GM18502 (cell line): Measurements from ENCODE around the gene FMNL1.

Experiments
- ATAC-seq: cut with Tn5 transposase; IDR thresholded peaks from one replicate; pipeline ENCODE4 v1.9.1; 2021; ENCODE audit warnings: mild to moderate bottlenecking; ENCODE audit not compliant: unreplicated experiment, poor library complexity

FMNL1 gene

DNA sequence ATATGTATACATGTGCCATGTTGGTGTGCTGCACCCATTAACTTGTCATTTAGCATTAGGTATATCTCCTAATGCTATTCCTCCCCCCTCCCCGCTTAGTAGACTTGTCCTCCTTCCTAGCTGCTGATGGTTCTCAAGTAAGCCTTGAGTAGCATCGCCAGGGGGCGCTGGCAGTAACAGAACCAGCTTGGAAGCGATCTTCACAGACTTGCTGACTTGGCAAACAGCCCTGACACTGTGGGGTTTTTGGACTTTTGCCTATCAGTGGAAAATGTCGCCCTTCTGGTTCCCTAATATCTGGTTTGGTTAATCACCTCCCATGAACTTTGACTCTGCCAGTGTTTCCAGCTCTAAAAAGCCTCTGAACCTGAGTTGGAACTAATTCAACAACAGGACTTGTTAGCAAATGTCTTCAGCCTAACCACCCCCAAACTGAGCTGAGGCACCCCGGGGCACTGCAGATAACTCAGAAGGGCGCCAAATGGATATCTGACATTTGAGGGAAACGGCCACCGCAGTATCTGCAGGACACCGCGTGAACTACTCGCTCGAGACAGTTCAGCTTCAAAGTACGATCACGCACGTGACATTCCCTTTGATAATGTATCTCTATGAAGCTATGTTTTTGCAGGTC, 55.6 kb downstream of the FMNL1 start:
- ATAC-seq: no peak

DNA sequence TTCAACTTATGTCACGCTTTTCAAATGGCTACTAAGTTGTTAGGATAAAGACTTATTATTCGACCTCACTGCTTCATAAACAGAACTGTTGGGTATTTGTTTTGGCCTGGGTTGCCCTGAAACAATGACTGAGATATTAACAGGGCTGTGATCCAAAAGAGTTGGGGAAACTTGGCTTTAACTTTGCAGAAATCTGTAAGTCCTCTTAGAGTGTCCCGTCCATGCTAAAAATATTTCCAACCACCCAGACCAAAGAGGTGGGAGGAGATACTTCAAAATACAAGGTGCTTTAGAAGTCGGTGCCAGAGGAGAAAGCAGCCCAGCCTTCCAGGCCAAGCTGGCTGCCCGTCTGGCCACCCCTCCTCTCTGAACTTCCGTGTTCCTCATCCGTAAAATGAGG, 56.3 kb downstream of the FMNL1 start:
- no peak for ATAC-seq

DNA sequence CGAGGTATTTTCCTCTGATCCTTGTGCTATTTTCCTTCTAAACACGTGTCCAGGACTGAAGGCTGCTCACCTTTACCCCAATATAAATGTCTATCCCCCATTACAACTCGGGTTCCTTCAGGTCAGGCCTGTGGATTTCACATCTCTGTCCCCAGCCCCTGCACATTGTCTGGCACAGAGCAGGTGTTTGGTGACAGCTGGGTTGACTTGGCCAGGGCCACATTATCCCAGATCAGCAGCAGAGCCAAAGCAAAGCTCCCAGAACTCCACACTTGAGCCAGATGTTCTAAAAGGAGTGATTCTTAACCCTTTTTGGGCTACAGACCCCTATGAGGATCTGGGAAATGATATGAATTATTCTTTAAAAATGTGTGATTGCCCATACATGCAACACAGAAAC, 58.2 kb downstream of the FMNL1 start:
- ATAC-seq: no peak

DNA sequence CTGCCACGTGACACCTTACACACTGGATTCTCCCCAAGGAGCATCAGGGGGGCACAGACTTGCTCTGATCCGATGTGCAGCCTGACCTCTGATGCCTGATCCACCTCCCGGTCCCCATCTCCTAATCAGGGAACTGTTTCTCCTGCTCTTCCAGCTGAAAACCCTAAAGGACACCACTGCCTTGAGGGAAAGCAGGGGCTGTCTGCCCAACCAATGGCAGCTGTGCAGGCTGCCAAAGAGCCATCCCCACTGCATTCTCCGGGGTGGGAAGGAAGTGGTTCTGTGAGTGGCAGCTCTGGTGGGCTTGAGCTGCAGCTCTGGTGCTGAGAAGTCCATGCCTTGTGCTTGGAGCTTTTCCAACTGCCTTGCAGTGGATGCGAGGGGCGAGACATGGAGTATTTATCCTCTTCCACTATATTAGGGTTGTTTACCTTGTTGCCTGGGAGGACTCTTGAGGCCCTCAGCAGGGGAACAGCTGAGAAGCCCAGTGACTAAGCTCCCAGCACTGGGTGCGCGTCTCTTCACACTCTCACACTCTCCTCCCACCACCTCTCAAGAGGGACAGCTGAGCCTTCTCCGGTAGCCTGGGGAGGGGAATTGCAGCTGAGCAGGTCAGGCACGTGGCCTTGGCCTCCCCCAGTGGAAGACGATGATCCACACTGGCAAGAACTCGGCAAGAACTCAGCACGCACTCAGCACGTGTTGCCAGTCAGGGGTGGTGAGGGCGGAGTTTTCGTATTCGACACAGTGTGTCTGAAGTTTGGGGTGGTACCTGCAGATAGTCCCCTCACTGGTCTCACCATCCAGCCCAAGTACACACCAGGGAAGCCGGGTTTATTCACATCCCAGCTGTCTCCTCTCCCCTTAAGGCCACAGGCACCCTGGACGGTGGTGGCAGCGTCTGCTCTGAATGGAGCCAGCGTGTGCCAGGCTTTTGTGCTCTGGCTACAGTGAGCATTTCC, 61.3 kb downstream of the FMNL1 start:
- no peak for ATAC-seq

DNA sequence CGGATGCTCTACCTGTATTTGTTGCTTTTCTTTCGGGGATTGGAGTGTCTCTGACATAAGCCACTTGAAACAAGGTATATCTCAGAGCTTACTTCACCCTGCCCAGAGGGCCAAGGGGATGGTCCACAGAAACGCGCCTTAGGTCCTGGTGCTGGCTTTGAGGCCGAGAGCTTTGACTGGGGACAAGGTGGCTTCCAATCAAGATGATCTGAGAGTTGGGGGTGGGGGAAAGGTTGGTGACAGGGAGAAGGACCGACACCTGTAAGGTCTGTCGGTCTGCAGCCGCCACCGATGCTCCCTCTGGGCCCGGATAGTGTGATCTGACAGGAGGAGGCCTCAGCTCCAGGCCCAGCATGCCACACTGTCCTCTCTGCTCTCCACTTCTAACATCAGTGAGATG, 62.0 kb downstream of the FMNL1 start:
- no peak for ATAC-seq

DNA sequence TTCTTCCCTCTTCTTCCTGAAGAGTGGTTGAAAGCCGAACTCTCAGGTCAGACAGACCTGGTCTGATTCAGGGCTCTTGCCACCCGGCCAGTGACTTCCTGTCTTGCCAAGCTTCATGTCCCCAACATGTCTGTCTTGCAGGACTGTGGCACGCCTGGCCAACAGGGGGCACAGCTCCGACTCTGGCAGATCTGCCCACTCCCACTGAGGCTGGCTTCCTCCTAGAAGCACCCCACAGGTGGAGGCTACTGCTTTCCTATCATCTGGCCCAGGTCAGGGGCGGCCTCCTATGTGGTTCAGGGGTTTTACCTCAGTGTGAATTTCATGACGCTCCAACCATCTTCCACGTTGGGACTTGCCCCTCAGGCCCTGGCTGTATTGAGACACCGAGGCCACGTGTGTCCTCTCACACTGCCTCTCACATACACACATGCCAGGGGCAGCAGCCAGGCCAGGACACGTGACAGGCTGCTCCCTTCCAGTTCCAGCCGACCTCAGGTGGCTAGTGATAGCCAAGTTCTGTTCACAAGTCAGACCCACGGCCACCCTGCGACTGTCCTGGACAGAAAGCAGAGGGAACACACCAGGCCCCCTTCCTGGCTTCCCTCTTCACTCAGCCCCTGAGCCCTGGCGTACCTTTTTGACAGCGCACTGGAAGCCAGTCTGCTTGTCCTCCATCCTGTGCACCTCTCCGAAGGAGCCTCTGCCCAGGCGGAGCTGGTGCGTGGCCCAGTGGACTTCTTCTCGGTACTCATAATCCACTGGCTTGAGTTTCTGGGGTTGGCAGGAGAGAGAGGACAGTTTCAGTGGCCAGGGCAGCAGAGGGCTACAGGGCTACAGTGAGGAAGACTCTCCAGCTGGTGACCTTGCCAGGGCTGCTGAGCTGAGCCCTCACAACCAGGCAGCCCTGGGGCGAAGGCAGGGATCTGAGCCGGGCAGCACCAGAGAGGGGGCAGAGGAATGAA, 62.8 kb downstream of the FMNL1 start:
- no peak for ATAC-seq

DNA sequence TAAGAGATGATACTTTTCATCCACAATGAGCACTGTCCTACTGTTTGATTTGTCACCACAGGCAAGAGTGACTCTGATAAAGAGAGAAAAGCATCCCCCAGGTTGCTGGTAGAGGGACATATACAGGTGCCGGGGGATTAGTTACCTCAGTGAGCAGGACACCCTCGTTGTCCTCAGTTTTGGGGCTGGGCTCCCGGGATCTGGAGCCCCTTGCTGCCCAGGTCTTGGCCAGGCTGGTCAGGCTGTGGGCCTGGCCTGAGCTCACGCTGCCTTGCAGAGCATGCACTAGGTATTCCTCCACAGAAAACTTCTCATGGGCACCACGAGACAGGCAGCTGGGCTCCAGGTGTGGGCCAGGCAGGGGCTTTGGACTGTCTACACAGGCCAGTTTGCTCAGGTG, 64.6 kb downstream of the FMNL1 start:
- no peak for ATAC-seq

DNA sequence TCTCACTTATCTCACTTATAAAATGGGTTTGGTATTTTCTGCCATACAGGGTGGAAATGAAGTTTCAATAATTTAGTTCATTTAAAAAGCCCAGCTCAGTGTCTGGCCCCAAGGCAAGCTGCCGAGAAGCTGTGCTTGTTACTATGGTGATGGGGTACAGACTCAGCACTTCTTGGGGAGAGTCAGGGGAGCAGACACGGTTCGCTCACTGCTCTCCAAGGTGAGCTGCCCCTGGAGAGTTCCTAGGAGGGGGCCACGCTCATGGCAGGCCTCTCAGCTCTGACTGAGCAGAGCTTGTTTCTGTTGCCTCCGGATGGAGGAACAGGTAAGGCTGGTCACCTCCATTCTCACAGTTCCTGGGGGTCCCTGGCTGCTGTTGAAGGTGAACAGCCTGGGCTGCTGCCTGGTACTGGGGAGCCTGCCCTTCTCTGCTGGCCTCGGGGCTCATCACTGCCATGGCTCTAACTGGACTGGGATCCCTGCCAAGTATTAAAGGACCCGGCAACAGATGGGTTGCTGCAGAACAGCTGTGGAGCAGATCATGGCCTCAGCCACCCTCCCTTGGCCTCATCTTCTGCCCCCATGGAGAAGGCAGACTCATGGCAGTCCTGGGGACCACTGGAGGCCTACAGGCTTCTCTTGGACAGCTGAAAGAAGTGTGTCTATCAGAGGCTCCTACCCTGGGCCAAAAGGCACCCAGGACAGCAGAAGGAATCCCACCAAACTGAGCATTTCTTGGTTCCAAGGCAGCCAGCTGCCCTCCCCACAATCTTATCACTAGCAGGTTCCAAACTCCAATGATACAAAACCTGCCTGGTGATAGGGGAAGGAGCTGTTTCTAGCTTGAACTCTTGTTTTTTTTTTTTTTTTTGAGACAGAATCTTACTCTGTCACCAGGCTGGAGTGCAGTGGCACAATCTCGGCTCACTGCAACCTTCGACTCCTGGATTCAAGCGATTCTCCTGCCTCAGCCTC, 66.1 kb downstream of the FMNL1 start:
- no peak for ATAC-seq

DNA sequence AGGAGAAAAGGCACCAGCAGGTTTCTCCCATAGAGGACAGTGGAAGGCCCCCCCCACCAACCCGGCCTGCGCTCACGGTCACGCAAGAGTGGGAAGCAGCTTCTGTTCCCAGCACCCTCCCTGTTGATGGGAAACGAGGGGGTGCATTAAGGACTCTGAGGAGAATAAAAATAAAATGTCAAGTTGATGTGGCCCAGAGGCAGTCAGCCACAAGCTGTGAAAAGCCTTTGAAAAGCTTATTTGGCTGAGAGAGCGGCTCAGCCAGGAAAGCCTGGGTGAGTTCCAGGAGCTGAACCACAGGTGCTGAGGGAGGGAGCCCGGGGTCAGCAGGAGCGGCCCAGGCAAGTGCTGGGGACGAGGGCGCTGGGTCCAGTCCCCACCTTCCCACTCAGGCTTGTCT, 67.1 kb downstream of the FMNL1 start:
- ATAC-seq: no peak

DNA sequence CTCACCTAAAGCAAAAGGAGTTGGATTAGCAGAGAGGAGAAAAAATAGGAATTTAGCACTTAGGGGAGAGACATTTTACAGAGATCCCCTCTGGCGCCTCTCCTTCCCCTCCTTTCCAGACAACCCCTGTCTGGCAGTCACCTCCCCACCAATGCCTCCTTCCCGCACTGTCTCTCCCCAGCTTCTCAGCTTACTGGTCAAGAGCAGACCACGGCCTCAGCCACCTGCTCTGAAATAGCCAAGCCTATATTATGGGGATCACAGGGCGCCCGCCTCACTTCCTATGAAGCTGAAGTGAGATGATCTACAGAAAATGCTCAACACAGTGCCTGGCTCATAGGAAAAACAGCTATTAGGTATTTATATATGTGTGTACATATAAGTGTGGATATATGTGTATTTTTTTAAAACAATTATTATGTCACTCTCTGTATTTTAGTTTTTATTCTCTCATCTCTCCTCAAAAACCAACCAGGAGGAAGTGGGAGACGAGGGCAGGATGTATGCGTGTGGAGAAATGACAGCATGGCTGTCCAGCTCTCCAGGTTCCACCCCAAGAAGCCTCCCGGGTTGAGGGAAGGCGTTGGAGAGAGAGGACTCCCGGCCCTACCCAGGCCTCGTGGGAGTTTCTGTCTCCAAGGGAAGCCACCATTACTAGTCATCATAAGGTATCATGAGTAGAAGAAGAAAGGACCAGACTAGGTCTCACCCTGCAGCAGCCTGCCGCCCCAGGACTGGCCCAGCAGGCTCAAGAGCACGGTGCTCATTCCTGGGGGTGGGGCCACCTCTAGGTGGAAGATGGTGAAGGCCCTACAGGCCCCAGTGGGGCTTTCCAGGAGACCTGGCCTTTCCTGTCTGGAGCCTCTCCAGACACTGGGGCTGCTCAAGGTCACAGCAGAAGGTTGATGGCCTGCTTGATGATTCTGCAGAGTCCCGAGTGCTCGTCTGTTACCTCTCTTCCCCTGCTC, 67.9 kb downstream of the FMNL1 start:
- ATAC-seq: no peak

DNA sequence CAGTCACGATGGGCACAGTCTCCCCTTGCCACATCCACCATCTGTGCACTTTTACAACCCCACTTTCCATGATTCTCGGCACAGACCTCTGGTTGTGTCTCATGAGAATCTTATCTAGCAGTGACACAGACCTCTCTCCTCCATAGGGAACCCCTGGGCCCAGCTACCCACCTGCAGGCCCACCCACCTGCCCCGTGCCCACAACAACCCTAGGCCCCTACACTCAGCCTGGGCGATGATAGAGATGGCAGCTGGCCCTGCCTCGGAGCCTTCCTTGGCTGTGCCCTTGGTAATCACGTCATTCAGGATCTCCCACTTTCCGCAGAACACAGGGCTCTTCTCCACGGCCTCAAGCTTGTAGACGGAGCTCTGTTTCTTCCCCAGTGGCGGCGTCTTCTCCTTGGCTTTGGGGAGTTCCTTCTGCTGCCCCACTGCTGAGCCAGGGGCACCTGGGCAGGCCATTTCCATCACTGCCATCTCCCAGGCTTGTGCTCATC, 68.6 kb downstream of the FMNL1 start:
- ATAC-seq: no peak

DNA sequence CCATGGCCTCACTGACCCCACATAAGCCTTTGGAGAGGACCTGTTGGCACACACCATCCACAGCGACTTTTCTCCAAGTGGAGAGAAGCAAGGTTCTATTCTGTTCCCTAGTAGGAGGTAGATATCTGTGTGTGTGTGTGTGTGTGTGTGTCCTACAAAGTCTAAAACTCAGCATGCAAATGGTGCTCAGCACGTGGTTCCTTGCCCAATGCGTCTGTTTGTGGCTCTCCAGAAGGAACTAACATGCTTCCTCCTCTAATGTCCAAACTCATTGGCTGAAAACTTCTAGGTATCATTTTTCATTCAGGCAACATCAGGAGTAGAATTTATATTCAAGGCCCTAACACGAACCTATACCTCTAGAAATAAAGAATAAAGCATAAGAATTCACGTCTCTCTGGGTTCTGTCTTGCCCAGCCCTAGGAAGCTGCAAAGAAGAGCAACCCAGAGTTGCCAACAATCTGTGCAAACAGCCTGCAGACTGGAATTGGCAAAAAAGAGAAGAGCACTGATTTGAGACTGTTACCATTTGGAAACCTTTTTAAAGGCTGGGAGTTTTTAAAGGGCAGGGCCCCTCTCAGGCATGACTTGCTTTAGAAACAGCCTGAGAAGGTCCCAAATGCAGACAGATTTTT, 69.6 kb downstream of the FMNL1 start:
- no peak for ATAC-seq

DNA sequence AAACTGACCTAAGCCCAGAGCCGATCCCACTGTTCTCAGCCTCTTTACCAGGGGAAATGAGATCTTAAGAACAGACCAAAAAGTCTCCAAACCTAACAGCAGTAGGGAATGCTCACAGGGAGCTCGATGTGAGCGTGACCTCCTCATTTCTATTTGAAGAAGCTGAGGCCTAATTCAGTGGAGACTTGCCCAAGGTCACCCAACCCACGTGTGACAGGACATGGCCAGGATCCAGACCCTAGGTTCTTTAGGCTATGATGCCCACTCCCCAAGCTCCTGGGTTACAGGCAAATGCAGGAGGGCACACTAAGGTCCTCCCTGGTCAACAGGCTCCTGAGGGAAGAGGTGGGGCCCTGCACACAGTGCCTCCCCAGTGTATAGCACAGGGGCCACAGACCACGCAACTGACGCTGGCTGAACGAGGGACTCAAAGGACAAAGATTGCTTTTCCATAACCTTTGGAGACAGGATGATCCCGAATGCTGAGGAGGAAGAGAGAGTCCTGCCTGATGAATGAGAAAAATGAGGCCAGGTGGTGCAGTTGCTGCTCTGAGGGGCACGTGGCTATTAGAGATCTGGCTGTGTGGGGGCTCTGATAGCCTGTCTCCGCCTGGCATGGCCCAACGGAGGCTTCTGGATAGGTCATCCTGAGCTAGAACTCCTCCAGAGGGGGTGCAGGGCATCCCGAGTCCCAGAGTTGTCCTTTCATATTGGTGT, 71.2 kb downstream of the FMNL1 start:
- ATAC-seq: no peak

DNA sequence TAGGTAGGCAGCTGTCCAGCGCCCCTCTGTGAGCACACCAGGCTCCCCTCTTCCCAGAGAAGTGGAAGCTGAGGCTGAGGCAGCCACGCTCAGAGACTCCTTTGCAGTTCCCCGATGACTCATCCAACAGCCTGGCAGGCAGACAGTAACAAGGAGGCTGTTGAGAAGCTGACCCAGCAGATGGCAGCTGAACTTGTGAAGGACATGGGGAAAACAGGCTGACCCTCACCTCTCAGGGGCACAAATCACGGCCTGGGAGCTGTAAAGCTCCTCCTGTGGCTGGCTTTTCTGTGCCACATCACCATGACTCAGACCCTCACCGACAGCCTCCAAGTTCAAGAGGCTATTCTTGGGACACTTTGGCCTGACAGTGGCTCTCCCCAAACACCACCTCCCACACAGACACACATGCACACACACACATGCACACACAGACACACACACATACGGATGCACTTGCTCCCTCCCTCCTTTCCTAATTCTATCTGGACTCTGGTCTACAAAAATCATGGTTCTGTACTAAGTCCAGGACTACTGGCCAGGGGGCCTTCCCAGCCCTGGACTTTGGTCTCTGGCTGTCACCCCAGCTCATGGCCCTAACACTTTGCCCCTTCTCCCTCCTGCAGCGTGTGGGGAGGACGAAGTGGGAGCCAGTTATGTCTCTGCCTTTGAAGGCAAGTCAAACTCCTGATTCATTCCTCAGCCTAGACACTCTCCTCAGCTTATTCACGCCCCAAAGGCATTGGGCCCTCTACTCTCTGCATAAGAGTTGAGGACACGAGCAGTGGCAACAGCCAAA, 71.9 kb downstream of the FMNL1 start:
- ATAC-seq: no peak

DNA sequence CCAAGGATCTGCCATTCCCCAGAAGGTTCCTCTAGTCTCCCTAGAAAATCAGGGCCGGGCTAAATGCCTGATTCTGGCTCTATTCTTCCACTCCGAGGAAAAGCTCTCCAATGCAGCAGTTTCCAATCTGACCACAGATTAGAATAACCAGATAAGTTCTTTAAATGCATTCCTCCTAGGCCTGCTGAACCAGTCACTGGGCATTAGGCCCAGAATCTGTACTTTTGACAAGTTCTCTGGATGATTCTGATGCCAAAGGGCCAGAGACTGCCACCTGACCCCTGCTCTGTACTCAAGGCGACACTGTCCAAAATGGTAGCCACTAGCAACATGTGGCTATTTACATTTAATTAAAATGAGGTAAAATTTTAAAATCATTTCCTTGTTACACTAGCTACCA, 72.8 kb downstream of the FMNL1 start:
- no peak for ATAC-seq
